LNCaP clone FGC (cell line): ENCODE results near the gene ZNF432.
"Not testable (repeated sequence)": the region's sequence is repeated elsewhere in the genome, so short reads cannot be mapped to it uniquely, and the experiment has no call there.

Source experiments
- DNase-seq: peaks from one replicate; pipeline ENCODE4 v3.0.0-alpha.2; 2011; ENCODE audit warnings: low read depth
- H3K4me3 ChIP-seq: 2 replicates; pipeline ENCODE4 v1.5.1; 2011; ENCODE audit warnings: mild to moderate bottlenecking, low read depth, low read length, control low read depth
- TF ChIP-seq, protein P1 (sequence below): IDR thresholded peaks from 2 replicates; pipeline ENCODE4 v1.5.1; 2012; ENCODE audit warnings: mild to moderate bottlenecking; ENCODE audit not compliant: control insufficient read depth, insufficient read depth; ENCODE audit errors: extremely low read depth

Gene ZNF432

GRCh38 chr19:52069653-52070052 is 21.0 kb upstream of the ZNF432 start:
- no peak overlapping the region for H3K4me3 ChIP-seq

GRCh38 chr19:52066258-52066863 is 17.7 kb upstream of the ZNF432 start:
- H3K4me3 ChIP-seq = no peak overlapping the region
- TF ChIP-seq, protein P1, sequence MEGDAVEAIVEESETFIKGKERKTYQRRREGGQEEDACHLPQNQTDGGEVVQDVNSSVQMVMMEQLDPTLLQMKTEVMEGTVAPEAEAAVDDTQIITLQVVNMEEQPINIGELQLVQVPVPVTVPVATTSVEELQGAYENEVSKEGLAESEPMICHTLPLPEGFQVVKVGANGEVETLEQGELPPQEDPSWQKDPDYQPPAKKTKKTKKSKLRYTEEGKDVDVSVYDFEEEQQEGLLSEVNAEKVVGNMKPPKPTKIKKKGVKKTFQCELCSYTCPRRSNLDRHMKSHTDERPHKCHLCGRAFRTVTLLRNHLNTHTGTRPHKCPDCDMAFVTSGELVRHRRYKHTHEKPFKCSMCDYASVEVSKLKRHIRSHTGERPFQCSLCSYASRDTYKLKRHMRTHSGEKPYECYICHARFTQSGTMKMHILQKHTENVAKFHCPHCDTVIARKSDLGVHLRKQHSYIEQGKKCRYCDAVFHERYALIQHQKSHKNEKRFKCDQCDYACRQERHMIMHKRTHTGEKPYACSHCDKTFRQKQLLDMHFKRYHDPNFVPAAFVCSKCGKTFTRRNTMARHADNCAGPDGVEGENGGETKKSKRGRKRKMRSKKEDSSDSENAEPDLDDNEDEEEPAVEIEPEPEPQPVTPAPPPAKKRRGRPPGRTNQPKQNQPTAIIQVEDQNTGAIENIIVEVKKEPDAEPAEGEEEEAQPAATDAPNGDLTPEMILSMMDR = no peak
- DNase-seq = no peak

More at GRCh38 chr19:52069653-52070052, 21.0 kb upstream of the ZNF432 start:
- TF ChIP-seq, protein P1 = no peak
- DNase-seq = no peak

DNA sequence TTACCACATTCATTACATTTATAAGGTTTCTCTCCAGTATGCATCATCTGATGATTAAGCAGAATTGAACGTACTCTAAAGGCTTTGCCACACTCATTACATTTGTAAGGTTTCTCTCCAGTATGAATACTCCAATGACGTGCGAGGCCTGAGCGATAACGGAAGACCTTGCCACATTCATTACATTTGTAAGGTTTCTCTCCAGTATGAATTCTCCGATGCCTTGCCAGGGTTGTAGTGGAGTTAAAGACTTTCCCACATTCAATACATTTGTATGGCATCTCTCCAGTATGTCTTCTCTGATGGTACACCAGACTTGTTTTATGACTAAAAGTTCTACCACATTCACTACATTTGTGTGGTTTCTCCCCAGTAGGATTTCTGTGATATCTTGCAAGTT is 16.8 kb upstream of the ZNF432 start:
- H3K4me3 ChIP-seq = no peak overlapping the region

DNA sequence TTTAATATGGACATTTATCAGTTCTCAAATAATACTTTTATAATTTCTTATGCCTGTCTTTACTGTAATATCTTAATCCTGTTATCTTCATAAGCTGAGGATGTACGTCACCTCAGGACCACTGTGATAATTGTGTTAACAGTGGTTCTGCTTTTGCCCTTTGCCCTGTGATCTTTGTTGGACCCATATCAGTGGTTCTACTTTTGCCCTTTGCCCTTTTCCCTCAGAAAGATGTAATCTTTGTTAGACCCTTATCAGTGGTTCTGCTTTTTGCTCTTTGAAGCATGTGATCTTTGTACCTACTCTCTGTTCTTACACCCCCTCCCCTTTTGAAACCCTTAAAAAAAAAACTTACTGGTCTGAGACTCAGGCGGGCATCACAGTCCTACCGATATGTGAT is 7.8 kb upstream of the ZNF432 start:
- not testable (repeated sequence) for DNase-seq, H3K4me3 ChIP-seq

More for the DNA sequence above, 16.8 kb upstream of the ZNF432 start:
- TF ChIP-seq, protein P1 = no peak
- DNase-seq = no peak

DNA sequence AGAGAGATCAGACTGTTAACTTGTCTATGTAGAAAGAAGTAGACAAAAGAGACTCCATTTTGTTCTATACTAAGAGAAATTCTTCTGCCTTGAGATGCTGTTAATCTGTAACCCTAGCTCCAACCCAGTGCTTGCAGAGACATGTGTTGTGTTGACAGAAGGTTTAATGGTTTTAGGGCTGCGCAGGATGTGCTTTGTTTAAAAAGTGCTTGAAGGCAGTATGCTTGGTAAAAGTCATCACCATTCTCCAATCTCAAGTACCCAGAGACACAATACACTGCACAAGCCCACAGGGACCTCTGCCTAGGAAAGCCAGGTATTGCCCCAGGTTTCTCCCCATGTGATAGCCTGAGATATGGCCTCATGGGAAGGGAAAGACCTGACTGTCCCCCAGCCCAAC is 3.1 kb upstream of the ZNF432 start:
- H3K4me3 ChIP-seq, DNase-seq: not testable (repeated sequence)

DNA sequence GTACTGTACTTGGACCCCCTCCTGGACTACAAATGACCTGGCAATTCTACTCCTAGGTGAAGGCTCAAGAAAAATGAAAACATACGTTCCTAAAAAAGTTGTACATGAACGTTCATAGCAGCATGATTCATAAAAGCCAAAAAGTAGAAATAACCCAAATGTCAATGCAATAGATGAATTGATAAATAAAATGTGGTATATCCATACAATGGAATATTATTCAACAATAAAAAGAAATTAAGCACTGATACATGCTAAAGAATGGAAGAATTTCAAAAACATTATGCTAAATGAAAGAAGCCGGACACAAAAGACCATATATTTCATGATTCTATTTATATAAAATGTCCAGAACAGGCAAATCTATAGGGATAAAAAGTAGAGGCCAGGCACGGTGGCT is 9.5 kb downstream of the ZNF432 start:
- no peak overlapping the region for H3K4me3 ChIP-seq
- no peak for DNase-seq
- TF ChIP-seq, protein P1 = no peak

GRCh38 chr19:52034051-52034728 is 14.4 kb downstream of the ZNF432 start:
- TF ChIP-seq, protein P1 = no peak
- no peak for DNase-seq
- no peak overlapping the region for H3K4me3 ChIP-seq

DNA sequence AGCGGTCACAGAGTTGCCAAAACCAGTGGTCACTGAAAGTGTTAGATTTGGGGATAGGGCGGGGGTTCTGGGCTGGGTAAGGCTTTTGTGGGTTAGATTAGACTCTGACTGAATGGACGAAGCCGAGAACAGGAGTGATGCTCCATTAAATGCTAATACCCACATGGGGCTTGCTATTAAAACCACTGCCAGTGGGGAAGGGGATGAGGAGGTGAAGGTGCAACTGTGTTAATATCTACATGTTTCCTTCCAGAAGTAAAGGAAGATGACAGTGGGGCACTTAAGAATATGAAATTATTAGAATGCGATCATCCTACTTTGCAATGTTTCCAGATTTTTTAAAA is 19.9 kb downstream of the ZNF432 start:
- no peak for DNase-seq
- H3K4me3 ChIP-seq = peak overlapping the region; percentile 73
- TF ChIP-seq, protein P1 = no peak
